B cell (primary cell): ENCODE data around the gene USB1. TPM values are rescaled to one million over a fixed set of nuclear protein-coding genes. Genes with fewer than 3 reads are reported as not detected.

Source experiments
- ATAC-seq: fragments of 200-7000 bp; cut with Tn5 transposase; one replicate; pipeline ENCODE4 v1.10.0; 2021; ENCODE audit warnings: low read depth, mild to moderate bottlenecking, moderate number of reproducible peaks, moderate library complexity
- CTCF ChIA-PET: fragments of 350-600 bp; sonication (Branson Sonifier 250); formaldehyde crosslinking; loops from one replicate; lab custom pipeline; 2021; ENCODE audit warnings: antibody characterized with exemption, inconsistent platforms; lab: Charles Lee
- POLR2A ChIA-PET: fragments of 350-600 bp; sonication (Branson Sonifier 250); formaldehyde crosslinking; loops from one replicate; lab custom pipeline; 2021; ENCODE audit warnings: antibody characterized with exemption; lab: Charles Lee
- DNase-seq: peaks from one replicate; pipeline ENCODE4 v3.0.0; 2013
- H2AFZ ChIP-seq: 2 replicates; pipeline ENCODE4 v1.6.1; 2012; ENCODE audit warnings: mild to moderate bottlenecking, low read depth, low read length; ENCODE audit not compliant: insufficient read depth, poor library complexity, severe bottlenecking
- H3K27ac ChIP-seq, 2 donors: 1 replicate in 1 of 2; 2 replicates in 1 of 2; pipeline ENCODE4 v1.5.1; 2012 to 2013; ENCODE audit warnings: low read length in 2 of 2, mild to moderate bottlenecking in 2 of 2, moderate library complexity in 1 of 2
- H3K27me3 ChIP-seq, 4 experiments: fragments of 200-600 bp in 1 of 4; sonication (generic) in 1 of 4; replicated peaks in 1 of 4; 1 replicate in 2 of 4; 2 replicates in 2 of 4; pipeline versions ENCODE4 v1.6.1 to v1.7.0; 2013 to 2016; ENCODE audit warnings: low read length in 3 of 4, mild to moderate bottlenecking in 2 of 4, mixed read lengths in 1 of 4, moderate library complexity in 1 of 4; ENCODE audit not compliant: insufficient read depth in 4 of 4, control insufficient read depth in 3 of 4; ENCODE audit errors: control extremely low read depth in 1 of 4
- H3K36me3 ChIP-seq, 2 experiments: replicated peaks in 1 of 2; 1 replicate in 1 of 2; 2 replicates in 1 of 2; pipeline versions ENCODE4 v1.6.1 to v1.7.1; 2013; ENCODE audit warnings: low read length in 1 of 2; ENCODE audit not compliant: insufficient read depth in 2 of 2, control insufficient read depth in 1 of 2; ENCODE audit errors: control extremely low read depth in 1 of 2, extremely low read depth in 1 of 2
- H3K4me1 ChIP-seq, 2 donors: fragments of 200-600 bp in 1 of 2; sonication (generic) in 1 of 2; 1 replicate in 1 of 2; 2 replicates in 1 of 2; pipeline versions ENCODE4 v1.5.1 to v1.6.1; 2013 to 2017; ENCODE audit warnings: low read length in 2 of 2; ENCODE audit not compliant: control insufficient read depth in 2 of 2, insufficient read depth in 2 of 2
- H3K4me2 ChIP-seq: replicated peaks from 2 replicates; pipeline ENCODE3; 2012; ENCODE audit warnings: mild to moderate bottlenecking, low read depth, low read length; ENCODE audit not compliant: poor library complexity, severe bottlenecking
- H3K4me3 ChIP-seq, 5 experiments: fragments of 200-600 bp in 1 of 5; sonication (generic) in 1 of 5; 1 replicate in 3 of 5; 2 replicates in 2 of 5; pipeline versions ENCODE4 v1.5.1 to v1.7.0; 2011 to 2016; ENCODE audit warnings: low read length in 4 of 5, mild to moderate bottlenecking in 4 of 5, low read depth in 2 of 5, control low read depth in 1 of 5, moderate library complexity in 1 of 5; ENCODE audit not compliant: insufficient read depth in 1 of 5; ENCODE audit errors: control extremely low read depth in 1 of 5, extremely low read depth in 1 of 5
- H3K79me2 ChIP-seq: fragments of 200-600 bp; sonication (generic); one replicate; pipeline ENCODE4 v1.6.0; 2016; ENCODE audit warnings: low read length; ENCODE audit not compliant: control insufficient read depth, insufficient read depth
- H3K9ac ChIP-seq: fragments of 200-600 bp; sonication (generic); 2 replicates; pipeline ENCODE4 v1.6.1; 2017; ENCODE audit warnings: mild to moderate bottlenecking, low read length, moderate library complexity
- H3K9me3 ChIP-seq, 3 donors: one replicate each; pipeline versions ENCODE4 v1.6.1 to v1.7.1; 2013; ENCODE audit warnings: low read length in 2 of 3; ENCODE audit not compliant: control insufficient read depth in 2 of 3, insufficient read depth in 1 of 3; ENCODE audit errors: control extremely low read depth in 1 of 3
- H4K20me1 ChIP-seq: 2 replicates; pipeline ENCODE4 v1.6.0; 2012; ENCODE audit warnings: mild to moderate bottlenecking, low read length; ENCODE audit not compliant: insufficient read depth, control insufficient read depth, poor library complexity, severe bottlenecking
- H3K27ac Mint-ChIP-seq: one replicate; pipeline ENCODE4 v1.8.0; 2021; ENCODE audit warnings: mixed read lengths
- H3K27me3 Mint-ChIP-seq: one replicate; pipeline ENCODE4 v1.8.0; 2021; ENCODE audit warnings: mixed read lengths
- H3K4me1 Mint-ChIP-seq: one replicate; pipeline ENCODE4 v1.8.0; 2021; ENCODE audit warnings: mixed read lengths
- H3K4me3 Mint-ChIP-seq: one replicate; pipeline ENCODE4 v1.8.0; 2021; ENCODE audit warnings: mixed read lengths
- H3K9me3 Mint-ChIP-seq: one replicate; pipeline ENCODE4 v1.8.0; 2022; ENCODE audit warnings: mixed read lengths; ENCODE audit not compliant: insufficient read depth
- EZH2 ChIP-seq: IDR thresholded peaks from 2 replicates; pipeline ENCODE4 v1.6.1; 2012; ENCODE audit warnings: borderline replicate concordance, low read depth, mild to moderate bottlenecking, moderate library complexity, low read length; ENCODE audit not compliant: insufficient read depth, poor library complexity, severe bottlenecking
- WGBS: methylation state at CpG from one replicate; pipeline ENCODE4 v1.1.5; 2013; ENCODE audit warnings: missing lambda C conversion rate; ENCODE audit not compliant: insufficient coverage; 5-methylcytosine and 5-hydroxymethylcytosine counted together
- intact Hi-C: fragments of 100-400 bp; cut with micrococcal nuclease; formaldehyde crosslinking; loops from one replicate; pipeline ENCODE4 v1.10.0; 2022
- polyA plus RNA-seq: library from polyadenylated mRNA; depleted of rRNA; stranded (reverse); fragments of >200 nt; gene quantifications from 2 replicates; pipeline ENCODE4 v1.2.3, GENCODE V29; 2012
- total RNA-seq, 2 donors: library from RNA; stranded (reverse); fragments of 120-200 nt in 1 of 2; gene quantifications; 1 replicate in 1 of 2; 2 replicates in 1 of 2; pipeline versions ENCODE4 v1.2.3 to v1.2.4, GENCODE V29; 2013 to 2022
- TF ChIP-seq, protein P1 (sequence below): fragments of 200-600 bp; IDR thresholded peaks from one replicate; pipeline ENCODE4 v1.8.0; 2022; ENCODE audit warnings: antibody characterized with exemption, mild to moderate bottlenecking

The USB1 gene
- total and polyA plus RNA-seq, 2 donors (not counting 1 experiment from before 2014, with no cell fraction given): 32.8 to 37.0 TPM

DNA sequence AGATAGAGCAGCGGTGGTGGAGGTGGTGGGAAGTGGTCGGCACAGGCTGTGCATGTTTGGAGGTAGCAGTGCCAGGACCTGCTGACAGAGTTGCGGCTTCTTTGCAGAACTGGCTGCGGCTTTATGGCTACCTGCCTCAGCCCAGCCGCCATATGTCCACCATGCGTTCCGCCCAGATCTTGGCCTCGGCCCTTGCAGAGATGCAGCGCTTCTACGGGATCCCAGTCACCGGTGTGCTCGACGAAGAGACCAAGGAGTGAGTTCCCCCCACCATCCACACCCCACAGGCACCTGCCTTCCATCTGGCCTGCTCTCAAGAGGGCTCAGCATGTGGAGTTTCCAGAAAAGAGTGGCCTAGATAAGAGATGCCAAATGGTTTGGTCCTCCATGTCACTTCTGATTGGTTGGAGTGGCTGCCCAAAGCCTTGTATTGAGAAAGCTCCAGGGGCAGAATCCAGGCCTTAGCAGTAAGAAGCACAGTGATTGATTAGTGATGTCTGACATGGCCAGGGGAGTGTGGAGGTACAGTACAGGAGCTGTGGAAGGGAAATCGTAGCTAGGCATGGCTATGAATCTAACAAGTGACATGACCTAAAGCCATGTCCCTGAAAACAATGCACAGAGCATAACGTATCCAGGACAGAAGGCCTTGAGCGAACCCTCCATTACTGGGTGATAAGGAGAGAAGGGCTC is 36.3 kb downstream of the USB1 start:
- Mint-ChIP-seq H3K4me1 (no peaks in the 10 kb centered on the region), H3K4me3 (no peak overlapping the region), H3K27ac (no peak overlapping the region), H3K9me3 (peaks cover 3% of the 10 kb centered on the region), H3K27me3 (no peaks in the 10 kb centered on the region)
- Histone ChIP-seq H3K36me3 (no peaks in the 10 kb centered on the region), H3K27me3 (no peaks in the 10 kb centered on the region), H3K4me2 (no peak overlapping the region), H3K79me2 (no peaks in the 10 kb centered on the region), H3K9ac (no peak overlapping the region), H4K20me1 (no peaks in the 10 kb centered on the region), H3K4me1 (no peaks in the 10 kb centered on the region), H3K27ac (no peak overlapping the region), H2AFZ (no peak overlapping the region), H3K4me3 (no peak overlapping the region), H3K9me3 (peaks cover 0 to 5% (median 0%) of the 10 kb centered on the region in 3 donors)
- intact Hi-C loops: no loop called here
- WGBS: 98% methylated on average over 13 of the region's 16 CpGs
- ChIA-PET POLR2A (no interaction called here), CTCF (no interaction called here)
- DNase-seq (no peak), ATAC-seq (no peak)
- TF ChIP-seq, protein P1, sequence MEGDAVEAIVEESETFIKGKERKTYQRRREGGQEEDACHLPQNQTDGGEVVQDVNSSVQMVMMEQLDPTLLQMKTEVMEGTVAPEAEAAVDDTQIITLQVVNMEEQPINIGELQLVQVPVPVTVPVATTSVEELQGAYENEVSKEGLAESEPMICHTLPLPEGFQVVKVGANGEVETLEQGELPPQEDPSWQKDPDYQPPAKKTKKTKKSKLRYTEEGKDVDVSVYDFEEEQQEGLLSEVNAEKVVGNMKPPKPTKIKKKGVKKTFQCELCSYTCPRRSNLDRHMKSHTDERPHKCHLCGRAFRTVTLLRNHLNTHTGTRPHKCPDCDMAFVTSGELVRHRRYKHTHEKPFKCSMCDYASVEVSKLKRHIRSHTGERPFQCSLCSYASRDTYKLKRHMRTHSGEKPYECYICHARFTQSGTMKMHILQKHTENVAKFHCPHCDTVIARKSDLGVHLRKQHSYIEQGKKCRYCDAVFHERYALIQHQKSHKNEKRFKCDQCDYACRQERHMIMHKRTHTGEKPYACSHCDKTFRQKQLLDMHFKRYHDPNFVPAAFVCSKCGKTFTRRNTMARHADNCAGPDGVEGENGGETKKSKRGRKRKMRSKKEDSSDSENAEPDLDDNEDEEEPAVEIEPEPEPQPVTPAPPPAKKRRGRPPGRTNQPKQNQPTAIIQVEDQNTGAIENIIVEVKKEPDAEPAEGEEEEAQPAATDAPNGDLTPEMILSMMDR: no peak
- TF ChIP-seq EZH2: no peak

- Mint-ChIP-seq H3K27me3 (no peaks in the 10 kb centered on the region), H3K9me3 (peaks cover 3% of the 10 kb centered on the region), H3K4me1 (no peaks in the 10 kb centered on the region), H3K27ac (no peak overlapping the region), H3K4me3 (no peak overlapping the region)
- Histone ChIP-seq H2AFZ (no peak overlapping the region), H3K4me1 (no peaks in the 10 kb centered on the region), H4K20me1 (no peaks in the 10 kb centered on the region), H3K9ac (no peak overlapping the region), H3K79me2 (no peaks in the 10 kb centered on the region), H3K4me3 (no peak overlapping the region), H3K9me3 (peaks cover 0 to 5% (median 0%) of the 10 kb centered on the region in 3 donors), H3K36me3 (no peaks in the 10 kb centered on the region), H3K4me2 (no peak overlapping the region), H3K27me3 (no peaks in the 10 kb centered on the region), H3K27ac (no peak overlapping the region)
- ChIA-PET CTCF (no interaction called here), POLR2A (no interaction called here)
- WGBS: 93% methylated on average over 19 of the region's 20 CpGs
- intact Hi-C loops: no loop called here
- DNase-seq (no peak), ATAC-seq (no peak)
- TF ChIP-seq, protein P1: no peak
- TF ChIP-seq EZH2: no peak
These were observed 37.0 kb downstream of the USB1 start for GRCh38 chr16:58038219-58038641.
